ENCODE measurements around the gene FCAMR.

Gene FCAMR

GRCh38 chr1:206944703-206945102, 25.6 kb downstream of the FCAMR start:
- no peak overlapping the region for H3K4me3 ChIP-seq (ENCODE audit: insufficient read length, low read depth)
- H3K9ac ChIP-seq (ENCODE audit: insufficient read length, low read depth): no peak overlapping the region
- peaks cover 6% of the 10 kb centered on the region; the same call in 1 of the 2 replicates for H3K9me3 ChIP-seq (ENCODE audit: insufficient read depth, low read length)
- H3K36me3 ChIP-seq (ENCODE audit: insufficient read depth, insufficient read length, low read length): no peaks in the 10 kb centered on the region
- no peak for DNase-seq (ENCODE audit: low read depth, low spot score)
- peaks cover 3% of the 10 kb centered on the region for H3K27me3 ChIP-seq (ENCODE audit: insufficient read depth, insufficient read length)
- no peaks in the 10 kb centered on the region for H3K4me1 ChIP-seq (ENCODE audit: insufficient read depth, insufficient read length)
- TF ChIP-seq YY1 (IDR thresholded peaks at IDR 0.05; ENCODE audit: insufficient read depth, insufficient read length): no peak
- TF ChIP-seq SUZ12 (IDR thresholded peaks at IDR 0.05; ENCODE audit: extremely low read depth, insufficient read depth, insufficient read length): no peak
- no peak for TF ChIP-seq ZNF274 (IDR thresholded peaks at IDR 0.05; ENCODE audit: low read depth, low read length)

GRCh38 chr1:206941766-206942418, 28.4 kb downstream of the FCAMR start:
- H3K9ac ChIP-seq (ENCODE audit: insufficient read length, low read depth): no peak overlapping the region
- no peak overlapping the region for H3K4me3 ChIP-seq (ENCODE audit: insufficient read length, low read depth)
- no peak for DNase-seq (ENCODE audit: low read depth, low spot score)
- H3K9me3 ChIP-seq (ENCODE audit: insufficient read depth, low read length): no peaks in the 10 kb centered on the region
- H3K27me3 ChIP-seq (ENCODE audit: insufficient read depth, insufficient read length): peaks cover 3% of the 10 kb centered on the region
- no peaks in the 10 kb centered on the region for H3K36me3 ChIP-seq (ENCODE audit: insufficient read depth, insufficient read length, low read length)
- no peak for TF ChIP-seq ZNF274 (IDR thresholded peaks at IDR 0.05; ENCODE audit: low read depth, low read length)
- no peak for TF ChIP-seq SUZ12 (IDR thresholded peaks at IDR 0.05; ENCODE audit: extremely low read depth, insufficient read depth, insufficient read length)
- TF ChIP-seq YY1 (IDR thresholded peaks at IDR 0.05; ENCODE audit: insufficient read depth, insufficient read length): no peak
- H3K4me1 ChIP-seq (ENCODE audit: insufficient read depth, insufficient read length): no peaks in the 10 kb centered on the region

DNA sequence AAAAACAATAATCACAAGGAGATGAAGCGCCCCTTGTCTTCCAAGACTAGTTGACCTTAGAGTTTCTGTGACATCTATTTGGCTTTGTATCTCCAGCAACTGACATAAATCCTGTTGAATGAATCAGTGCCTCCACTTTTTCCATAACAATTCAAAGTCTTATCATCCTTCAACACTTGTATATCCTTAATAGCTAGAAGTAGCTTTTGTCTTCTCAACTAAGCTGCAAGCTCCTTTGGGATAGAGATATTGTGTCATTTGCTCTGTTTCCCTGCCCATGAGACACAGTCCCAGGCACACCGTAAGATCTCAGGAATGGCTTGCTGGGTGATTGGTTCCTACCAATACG, 29.7 kb downstream of the FCAMR start:
- Histone ChIP-seq H3K9ac (ENCODE audit: insufficient read length, low read depth) (no peak overlapping the region), H3K4me1 (ENCODE audit: insufficient read depth, insufficient read length) (no peaks in the 10 kb centered on the region), H3K27me3 (ENCODE audit: insufficient read depth, insufficient read length) (peaks cover 3% of the 10 kb centered on the region), H3K36me3 (ENCODE audit: insufficient read depth, insufficient read length, low read length) (no peaks in the 10 kb centered on the region), H3K4me3 (ENCODE audit: insufficient read length, low read depth) (no peak overlapping the region), H3K9me3 (ENCODE audit: insufficient read depth, low read length) (no peaks in the 10 kb centered on the region)
- DNase-seq (ENCODE audit: low read depth, low spot score): no peak
- TF ChIP-seq SUZ12 (IDR thresholded peaks at IDR 0.05; ENCODE audit: extremely low read depth, insufficient read depth, insufficient read length): no peak
- no peak for TF ChIP-seq ZNF274 (IDR thresholded peaks at IDR 0.05; ENCODE audit: low read depth, low read length)
- no peak for TF ChIP-seq YY1 (IDR thresholded peaks at IDR 0.05; ENCODE audit: insufficient read depth, insufficient read length)

- Histone ChIP-seq H3K27me3 (ENCODE audit: insufficient read depth, insufficient read length) (peaks cover under 1% of the 10 kb centered on the region), H3K4me3 (ENCODE audit: insufficient read length, low read depth) (no peak overlapping the region), H3K9me3 (ENCODE audit: insufficient read depth, low read length) (no peaks in the 10 kb centered on the region), H3K9ac (ENCODE audit: insufficient read length, low read depth) (no peak overlapping the region), H3K36me3 (ENCODE audit: insufficient read depth, insufficient read length, low read length) (no peaks in the 10 kb centered on the region), H3K4me1 (ENCODE audit: insufficient read depth, insufficient read length) (no peaks in the 10 kb centered on the region)
- DNase-seq (ENCODE audit: low read depth, low spot score): no peak
- no peak for TF ChIP-seq SUZ12 (IDR thresholded peaks at IDR 0.05; ENCODE audit: extremely low read depth, insufficient read depth, insufficient read length)
- no peak for TF ChIP-seq ZNF274 (IDR thresholded peaks at IDR 0.05; ENCODE audit: low read depth, low read length)
- TF ChIP-seq YY1 (IDR thresholded peaks at IDR 0.05; ENCODE audit: insufficient read depth, insufficient read length): no peak
These were observed 30.2 kb downstream of the FCAMR start for GRCh38 chr1:206939841-206940587.

DNA sequence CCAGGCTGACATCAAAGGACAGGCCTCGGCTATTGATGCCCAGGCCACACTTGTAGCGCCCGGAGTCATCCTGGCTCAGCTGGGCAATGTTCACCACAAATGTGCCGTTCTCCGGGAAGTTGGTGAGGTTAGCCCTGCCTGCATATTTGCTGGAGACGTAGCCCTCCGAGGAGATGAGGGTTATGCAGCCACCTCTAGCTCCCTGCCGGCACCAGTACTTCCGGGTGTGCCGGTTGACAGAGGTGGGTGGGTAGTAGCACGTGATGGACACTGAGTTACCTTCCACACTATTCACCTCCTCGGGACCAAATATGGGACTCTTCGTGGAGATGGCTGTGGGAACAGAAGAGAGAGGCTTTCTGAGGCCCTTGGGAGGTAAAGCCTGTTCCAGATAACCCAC, 31.1 kb downstream of the FCAMR start:
- H3K9me3 ChIP-seq (ENCODE audit: insufficient read depth, low read length): no peaks in the 10 kb centered on the region
- H3K4me1 ChIP-seq (ENCODE audit: insufficient read depth, insufficient read length): no peaks in the 10 kb centered on the region
- H3K27me3 ChIP-seq (ENCODE audit: insufficient read depth, insufficient read length): no peaks in the 10 kb centered on the region
- TF ChIP-seq SUZ12 (IDR thresholded peaks at IDR 0.05; ENCODE audit: extremely low read depth, insufficient read depth, insufficient read length) (no peak), YY1 (IDR thresholded peaks at IDR 0.05; ENCODE audit: insufficient read depth, insufficient read length) (no peak)
- H3K36me3 ChIP-seq (ENCODE audit: insufficient read depth, insufficient read length, low read length): no peaks in the 10 kb centered on the region
- DNase-seq (ENCODE audit: low read depth, low spot score): no peak
- no peak overlapping the region for H3K9ac ChIP-seq (ENCODE audit: insufficient read length, low read depth)
- no peak overlapping the region for H3K4me3 ChIP-seq (ENCODE audit: insufficient read length, low read depth)

GRCh38 chr1:206937425-206937824, 32.8 kb downstream of the FCAMR start:
- TF ChIP-seq YY1 (IDR thresholded peaks at IDR 0.05; ENCODE audit: insufficient read depth, insufficient read length) (no peak), SUZ12 (IDR thresholded peaks at IDR 0.05; ENCODE audit: extremely low read depth, insufficient read depth, insufficient read length) (no peak), ZNF274 (IDR thresholded peaks at IDR 0.05; ENCODE audit: low read depth, low read length) (no peak)
- H3K9ac ChIP-seq (ENCODE audit: insufficient read length, low read depth): no peak overlapping the region
- H3K4me3 ChIP-seq (ENCODE audit: insufficient read length, low read depth): no peak overlapping the region
- no peaks in the 10 kb centered on the region for H3K36me3 ChIP-seq (ENCODE audit: insufficient read depth, insufficient read length, low read length)
- no peaks in the 10 kb centered on the region for H3K27me3 ChIP-seq (ENCODE audit: insufficient read depth, insufficient read length)
- no peaks in the 10 kb centered on the region for H3K9me3 ChIP-seq (ENCODE audit: insufficient read depth, low read length)
- H3K4me1 ChIP-seq (ENCODE audit: insufficient read depth, insufficient read length): no peaks in the 10 kb centered on the region
- no peak for DNase-seq (ENCODE audit: low read depth, low spot score)

- peak; percentile 79 for DNase-seq (ENCODE audit: low read depth, low spot score)
- Histone ChIP-seq H3K36me3 (ENCODE audit: insufficient read depth, insufficient read length, low read length) (no peaks in the 10 kb centered on the region), H3K9me3 (ENCODE audit: insufficient read depth, low read length) (no peaks in the 10 kb centered on the region), H3K9ac (ENCODE audit: insufficient read length, low read depth) (no peak overlapping the region), H3K27me3 (ENCODE audit: insufficient read depth, insufficient read length) (no peaks in the 10 kb centered on the region), H3K4me3 (ENCODE audit: insufficient read length, low read depth) (no peak overlapping the region), H3K4me1 (ENCODE audit: insufficient read depth, insufficient read length) (no peaks in the 10 kb centered on the region)
- TF ChIP-seq ZNF274 (IDR thresholded peaks at IDR 0.05; ENCODE audit: low read depth, low read length): no peak
- no peak for TF ChIP-seq YY1 (IDR thresholded peaks at IDR 0.05; ENCODE audit: insufficient read depth, insufficient read length)
- no peak for TF ChIP-seq SUZ12 (IDR thresholded peaks at IDR 0.05; ENCODE audit: extremely low read depth, insufficient read depth, insufficient read length)
These were observed 34.7 kb downstream of the FCAMR start for GRCh38 chr1:206935491-206936067.

Measured in NT2/D1 (cell line).